Fibroblast of skin of scalp (primary cell): ENCODE results near the gene SIRPB1.
"Not testable (repeated sequence)": the region's sequence is repeated elsewhere in the genome, so short reads cannot be mapped to it uniquely, and the experiment has no call there.

Experiments used
- DNase-seq: peaks from one replicate; pipeline ENCODE4 v3.0.0-alpha.2; 2013

The SIRPB1 gene

DNA sequence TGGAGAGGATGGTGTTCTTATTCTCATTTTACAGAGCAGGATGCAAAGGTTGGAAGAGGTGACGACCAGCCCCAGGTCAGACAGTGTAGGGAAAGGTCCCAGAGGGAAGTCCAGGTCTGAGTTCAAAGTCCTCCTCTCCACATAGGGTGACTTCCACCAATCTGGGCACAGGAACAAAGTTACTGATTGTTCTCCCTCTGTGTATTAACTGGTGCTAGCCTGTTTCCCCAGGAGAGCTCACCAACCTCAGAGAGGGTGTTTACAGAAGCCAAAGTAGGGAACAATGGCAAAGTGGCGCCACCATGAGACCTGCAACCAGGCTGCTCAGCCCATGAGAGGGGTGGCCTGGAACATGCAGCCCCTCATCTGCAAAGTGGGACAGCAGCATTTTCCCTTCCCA, 16.8 kb upstream of the SIRPB1 start:
- DNase-seq = no peak

DNA sequence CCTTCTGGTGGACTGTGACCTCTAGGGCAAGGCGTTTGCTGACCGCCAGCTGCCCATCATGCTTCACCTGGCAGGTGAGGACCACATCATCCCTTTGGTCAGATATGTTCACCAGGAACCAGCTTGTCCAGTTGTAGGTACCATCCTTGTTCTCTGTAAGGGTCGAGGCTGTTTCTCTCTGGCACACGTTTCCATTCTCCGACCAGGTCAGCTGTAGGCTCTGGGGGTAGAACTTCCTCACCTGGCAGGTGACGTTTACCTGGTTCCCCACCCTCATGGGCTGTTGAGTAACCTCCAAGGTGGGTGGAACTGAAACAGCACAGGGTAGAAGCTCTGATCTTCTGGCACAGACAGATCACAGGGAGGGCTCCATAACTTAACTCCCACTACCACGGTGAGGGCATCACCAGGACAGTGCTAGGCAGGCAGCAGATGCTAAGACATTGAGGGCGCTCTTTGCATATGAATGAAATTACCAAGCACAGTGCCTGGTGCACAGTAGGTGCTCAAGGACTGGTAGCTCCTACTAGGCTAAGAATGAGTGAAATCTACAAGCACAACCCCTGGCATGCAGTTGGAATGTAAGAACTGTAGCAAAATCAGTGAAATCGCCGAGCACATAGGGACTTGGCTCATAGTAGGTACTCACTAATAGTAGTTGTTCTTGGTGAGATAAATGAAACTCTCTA, 15.6 kb upstream of the SIRPB1 start:
- no peak for DNase-seq

DNA sequence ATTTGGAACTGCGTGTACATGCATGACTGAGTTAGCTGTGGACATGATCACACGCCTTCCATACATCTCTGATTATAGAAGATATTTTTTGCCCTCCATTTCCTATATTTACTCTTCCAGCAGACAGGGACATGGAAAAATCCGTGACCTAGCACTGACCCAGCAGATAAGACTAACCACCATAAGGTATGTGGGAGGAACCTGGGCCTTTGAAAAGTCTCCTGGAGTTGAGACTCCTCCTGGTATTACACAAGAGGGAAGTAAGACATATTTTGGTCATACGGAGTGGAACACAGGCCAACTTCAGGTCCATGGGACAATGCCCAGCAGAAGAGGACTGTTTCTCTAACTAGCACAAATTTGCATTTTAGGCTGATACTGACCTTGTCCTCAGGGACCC, 13.7 kb upstream of the SIRPB1 start:
- no peak for DNase-seq

DNA sequence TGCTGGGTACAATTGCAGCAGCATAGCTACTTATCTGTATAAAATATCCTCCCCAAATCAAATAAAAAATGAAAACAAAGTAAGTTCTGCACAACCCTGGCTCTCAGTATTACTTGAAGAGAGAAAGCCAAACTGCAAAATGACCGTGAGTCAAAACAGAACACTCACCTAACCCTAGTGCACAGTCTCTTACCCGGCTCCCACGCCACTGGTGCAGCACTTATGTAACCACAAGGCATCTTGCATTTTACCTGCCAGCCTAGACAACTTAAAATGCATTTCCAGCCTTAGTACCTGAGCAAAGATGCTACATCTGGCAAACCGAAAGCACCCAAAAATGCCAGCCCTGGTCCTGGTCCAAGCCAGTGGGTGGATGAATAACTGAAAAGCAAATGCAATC, 12.4 kb upstream of the SIRPB1 start:
- DNase-seq = no peak

DNA sequence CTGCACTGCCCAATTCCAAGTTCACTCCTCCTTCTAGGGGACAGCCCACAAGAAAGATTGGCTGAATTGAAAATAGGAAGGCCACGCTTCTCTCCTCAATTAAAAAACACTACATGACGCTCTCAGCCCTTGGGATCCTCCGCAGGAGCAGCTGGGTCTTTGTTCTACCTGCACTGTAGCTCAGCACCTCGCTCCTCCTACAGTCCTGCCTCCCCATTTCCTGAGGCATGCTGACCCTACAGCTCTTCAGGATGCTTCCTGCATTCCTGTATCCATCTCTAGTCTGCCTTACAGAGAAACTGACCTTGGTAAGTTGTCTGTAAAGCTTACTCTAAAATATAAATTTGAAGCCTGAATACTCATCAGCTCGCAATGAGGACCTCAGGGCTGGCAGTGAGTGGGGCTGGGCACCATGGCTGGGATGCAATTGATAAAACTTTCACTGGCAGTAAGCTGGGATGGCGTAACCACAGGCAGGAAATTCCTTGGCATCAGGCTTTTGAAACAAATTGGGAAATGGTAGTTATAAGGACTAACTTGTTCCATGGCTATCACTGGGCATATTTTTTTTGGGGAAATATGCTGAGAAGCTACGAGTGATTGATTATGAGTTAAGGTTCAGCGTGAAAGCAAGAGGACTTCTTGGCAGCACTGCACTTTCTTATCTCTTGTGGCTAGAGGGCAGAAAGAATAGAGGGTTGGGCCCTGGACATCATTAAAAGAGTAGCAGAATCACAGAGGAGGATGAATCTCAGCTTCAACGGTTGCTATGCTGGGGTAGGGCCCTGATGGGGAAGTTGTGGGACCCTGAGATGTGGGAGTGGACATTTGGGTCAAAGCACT, 11.7 kb upstream of the SIRPB1 start:
- no peak for DNase-seq

DNA sequence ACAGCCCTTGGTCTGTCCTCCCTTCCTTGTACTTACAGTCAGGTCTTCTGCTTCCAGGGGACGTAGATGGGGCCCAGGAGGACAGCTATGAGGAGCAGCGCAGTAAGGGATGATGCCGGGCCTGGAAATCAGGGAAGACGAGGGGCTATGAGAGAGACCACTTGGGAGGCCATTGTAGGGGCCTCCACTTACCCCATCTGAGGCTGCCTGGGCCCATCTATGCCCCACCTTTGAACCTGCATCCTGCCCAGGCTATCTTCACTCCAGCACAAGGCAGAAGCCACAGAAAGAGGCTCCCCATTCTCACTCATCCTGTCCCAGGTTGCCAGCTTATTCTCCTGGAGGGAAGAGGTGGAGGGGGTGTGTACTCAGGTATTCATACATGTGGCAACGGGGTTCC, 10.4 kb upstream of the SIRPB1 start:
- DNase-seq = no peak

DNA sequence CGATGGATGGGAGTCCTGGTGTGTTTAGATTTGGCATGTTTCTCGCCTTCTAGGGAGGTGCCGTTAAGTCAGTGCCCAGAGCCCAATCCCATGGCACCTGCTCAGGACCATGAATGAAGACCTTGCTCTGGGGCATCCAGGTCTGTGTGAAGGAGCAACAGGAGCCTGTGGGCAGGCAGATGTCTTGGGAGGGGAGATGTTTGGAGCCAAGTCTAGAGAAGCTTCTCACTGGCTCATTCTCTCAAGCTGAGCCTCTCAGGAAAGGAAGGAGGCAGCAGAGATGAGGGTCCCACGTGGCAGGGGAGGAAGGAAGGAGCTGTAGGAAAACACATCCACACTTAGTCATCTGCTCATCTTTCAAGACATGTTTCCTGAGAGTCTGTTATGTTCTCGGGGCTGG, 9.5 kb upstream of the SIRPB1 start:
- DNase-seq = no peak

DNA sequence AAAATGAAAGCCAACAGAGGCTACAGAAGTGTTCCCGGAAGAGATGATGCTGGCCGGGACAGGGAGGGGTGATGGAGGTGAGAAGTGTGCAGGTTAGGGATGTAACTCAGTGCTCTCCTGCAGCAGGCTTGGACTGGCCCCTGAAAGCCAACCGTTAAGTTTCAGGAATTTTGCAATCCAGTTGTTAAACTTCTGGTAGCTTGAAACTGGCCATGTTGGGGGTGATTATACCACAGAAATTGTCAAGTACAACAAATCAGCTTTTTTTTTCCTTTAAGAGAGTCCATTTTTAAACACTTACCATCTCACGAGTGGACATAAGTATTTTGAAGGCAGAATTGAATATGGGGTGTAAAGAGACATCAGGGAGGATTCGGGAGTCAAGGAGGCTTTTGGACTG, 8.8 kb upstream of the SIRPB1 start:
- no peak for DNase-seq

DNA sequence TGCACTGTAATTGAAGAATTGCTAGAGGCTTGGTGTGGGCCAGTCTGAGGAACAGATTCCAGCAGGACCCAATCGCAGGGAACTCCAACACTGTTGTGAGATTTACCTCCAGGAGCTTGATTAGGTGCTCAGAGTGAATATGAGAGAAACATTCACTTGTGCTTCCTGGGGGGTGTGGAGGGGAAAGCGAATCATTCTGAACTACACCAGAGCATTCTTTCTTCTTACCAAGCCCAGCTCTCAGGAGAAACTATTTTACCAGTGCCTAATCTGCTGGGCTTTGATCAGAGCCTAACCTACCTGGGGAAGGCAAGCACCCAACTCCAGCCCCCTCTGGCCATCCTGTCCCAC, 7.4 kb upstream of the SIRPB1 start:
- DNase-seq = no peak

DNA sequence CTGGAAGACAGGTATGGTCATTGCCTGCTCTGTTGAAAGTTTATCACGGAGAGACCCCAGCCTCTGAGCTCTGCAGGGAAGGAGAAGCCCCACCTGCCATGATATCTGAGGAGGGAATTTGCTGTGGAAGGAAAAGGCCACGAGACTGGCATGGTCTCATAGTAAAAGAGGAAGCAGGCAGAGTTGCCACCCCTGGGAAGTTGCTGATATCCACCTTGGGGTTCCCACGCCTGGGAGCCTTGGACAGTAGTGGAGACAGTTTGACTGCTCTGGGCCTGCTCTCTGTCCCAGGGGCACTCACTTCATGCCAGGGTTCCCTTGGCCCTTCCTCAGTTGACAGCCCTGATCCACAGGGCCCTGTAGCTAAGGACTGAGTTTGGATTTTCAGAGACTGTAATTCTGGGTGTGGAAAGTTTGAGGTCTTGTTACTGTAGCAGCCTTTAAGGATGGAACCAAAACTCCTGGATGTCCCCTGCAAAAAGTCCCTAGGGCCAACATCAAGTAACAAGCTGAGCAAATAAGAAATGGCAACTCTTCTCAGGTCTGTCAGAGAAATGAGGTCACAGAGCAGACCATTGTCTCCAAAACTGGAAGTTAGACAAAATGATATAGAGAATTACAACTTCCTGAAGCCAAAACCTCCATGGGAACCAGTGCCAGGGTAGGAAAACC, 6.9 kb upstream of the SIRPB1 start:
- DNase-seq = no peak

DNA sequence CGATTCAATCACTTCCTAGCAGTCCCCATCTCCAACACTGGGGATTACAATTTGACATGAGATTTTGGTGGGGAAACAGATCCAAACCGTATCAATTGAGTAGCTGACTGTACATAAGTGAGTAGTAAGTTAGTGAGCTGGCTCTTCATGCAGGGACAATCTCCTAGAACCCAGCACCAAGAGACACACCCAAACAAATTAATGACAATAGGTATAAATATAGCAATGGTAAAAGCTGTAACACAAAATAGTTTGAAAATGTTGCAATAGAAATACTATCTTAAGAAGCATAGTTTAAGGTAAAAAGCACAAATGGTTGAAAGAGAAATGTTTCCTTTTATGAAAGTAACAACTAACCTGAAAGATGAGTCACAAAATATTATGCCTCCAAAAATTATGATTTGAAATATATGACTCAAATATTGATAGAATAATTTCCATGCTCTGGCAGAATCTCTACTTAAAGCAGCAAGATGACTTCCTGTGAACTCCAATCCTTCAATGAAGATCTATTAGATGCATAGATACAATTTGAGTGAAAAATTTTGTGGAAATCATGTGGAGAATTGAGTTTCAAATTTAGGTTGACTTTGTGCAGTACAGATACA, 5.4 kb upstream of the SIRPB1 start:
- DNase-seq = no peak

DNA sequence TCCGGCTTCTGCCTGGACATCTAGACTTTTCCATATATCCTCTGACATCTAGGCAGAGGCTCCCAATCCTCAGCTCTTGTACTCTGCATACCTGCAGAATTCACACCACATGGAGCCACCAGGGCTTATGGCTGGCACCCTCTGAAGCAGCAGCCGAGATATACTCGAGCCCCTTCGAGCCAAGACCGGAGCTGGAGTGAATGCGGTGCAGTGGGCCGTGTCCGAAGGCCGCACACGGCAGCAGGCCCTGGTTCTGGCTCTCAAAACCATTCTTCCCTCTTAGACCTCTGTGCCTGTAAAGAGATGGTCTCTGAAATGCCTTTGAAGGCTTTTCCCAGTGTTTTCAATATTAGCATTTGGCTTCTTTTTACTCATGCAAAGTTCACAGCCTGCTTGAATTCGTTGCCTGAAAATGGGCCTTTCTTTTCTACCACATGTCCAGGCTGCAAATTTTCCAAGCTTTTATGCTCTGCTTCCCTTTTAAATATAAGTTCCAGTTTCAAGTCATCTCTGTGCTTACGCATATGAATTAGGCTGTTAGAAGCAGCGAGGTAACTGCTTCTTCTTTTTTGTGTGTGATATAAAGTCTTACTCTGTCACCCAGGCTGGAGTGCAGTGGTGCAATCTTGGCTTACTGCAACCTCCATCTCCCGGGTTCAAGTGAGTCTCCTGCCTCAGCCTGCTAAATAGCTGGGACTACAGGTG, 3.8 kb upstream of the SIRPB1 start:
- no peak for DNase-seq

DNA sequence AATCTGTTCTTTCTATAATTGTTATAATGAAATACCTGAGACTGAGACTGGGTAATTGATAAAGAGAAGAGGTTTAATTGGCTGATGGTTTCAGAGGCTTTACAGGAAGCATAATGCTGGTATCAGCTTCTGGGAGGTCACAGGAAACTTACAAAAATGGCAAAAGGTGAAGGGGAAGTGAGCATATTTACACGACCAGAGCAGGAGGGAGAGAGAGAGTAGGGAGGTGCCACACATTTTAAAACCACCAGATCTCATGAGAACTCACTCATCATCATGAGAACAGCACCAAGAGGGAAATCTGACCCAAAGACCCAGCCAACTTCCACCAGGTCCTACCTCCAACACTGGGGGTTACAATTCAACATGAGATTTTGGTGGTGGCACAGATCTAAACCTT, 2.6 kb upstream of the SIRPB1 start:
- DNase-seq = no peak

DNA sequence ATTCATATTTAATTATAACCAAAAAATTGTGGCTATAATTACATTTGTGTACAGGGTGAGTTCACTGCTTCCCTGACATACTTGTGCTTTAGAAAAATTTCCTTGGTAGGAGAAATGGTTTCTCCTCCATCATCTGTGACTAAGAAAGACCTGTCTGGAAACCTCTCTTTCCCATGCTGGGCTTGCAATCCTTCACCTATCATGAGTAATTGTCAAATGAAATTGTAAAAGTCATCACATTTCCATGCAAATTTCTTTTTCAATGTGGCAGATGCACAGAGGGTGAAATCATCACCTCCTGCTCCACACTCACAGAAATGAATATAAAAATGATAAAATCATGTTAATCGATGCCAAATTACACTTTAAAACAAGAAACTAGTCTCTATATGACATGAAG, 1.5 kb upstream of the SIRPB1 start:
- DNase-seq = no peak

DNA sequence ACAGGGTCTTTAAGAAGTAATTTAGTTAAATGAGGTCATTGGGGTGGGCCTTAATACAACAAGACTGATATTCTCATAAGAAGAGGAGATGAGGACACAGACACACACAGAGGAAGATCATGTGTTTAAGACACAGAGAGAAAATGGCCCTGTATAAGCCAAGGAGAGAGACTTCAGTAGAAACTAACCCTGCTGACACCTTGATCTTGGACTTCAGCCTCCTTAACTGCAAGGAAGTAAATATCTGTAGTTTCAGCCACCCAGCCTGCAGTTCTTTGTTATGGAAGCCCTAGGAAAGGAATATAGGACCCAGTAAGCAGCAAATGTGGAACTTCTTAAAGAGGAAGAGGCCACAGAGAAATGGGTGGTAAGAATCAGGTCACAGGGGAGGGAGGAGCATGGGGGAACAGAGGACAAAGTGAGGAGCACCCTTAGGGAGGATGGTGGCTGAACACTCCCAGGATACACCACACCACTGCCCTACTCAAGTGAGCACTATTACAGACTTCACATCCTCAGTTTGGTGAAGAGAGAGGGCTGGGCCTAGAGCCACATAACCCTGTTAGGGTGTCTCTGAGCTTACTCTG, 762 bp downstream of the SIRPB1 start:
- no peak for DNase-seq

DNA sequence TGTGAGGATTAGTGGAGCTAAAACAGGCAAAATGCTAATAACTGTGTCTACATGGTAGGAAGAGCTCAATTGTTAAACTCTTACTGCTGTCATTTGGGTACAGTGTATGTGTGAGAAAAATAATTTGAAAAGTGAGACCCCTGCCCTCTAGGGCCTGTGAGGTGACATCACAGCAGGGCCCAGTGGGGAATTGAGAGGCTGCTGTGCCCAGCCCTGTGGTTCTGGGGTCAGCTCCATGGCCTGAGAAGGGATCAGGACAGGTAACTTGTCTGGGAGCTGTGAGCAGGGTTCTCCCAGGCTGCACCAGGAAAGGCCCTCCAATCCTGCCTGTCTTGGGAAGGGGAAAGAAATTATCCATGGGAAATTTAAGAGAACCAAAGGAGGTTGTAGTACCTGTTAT, 1.3 kb downstream of the SIRPB1 start:
- DNase-seq = no peak

DNA sequence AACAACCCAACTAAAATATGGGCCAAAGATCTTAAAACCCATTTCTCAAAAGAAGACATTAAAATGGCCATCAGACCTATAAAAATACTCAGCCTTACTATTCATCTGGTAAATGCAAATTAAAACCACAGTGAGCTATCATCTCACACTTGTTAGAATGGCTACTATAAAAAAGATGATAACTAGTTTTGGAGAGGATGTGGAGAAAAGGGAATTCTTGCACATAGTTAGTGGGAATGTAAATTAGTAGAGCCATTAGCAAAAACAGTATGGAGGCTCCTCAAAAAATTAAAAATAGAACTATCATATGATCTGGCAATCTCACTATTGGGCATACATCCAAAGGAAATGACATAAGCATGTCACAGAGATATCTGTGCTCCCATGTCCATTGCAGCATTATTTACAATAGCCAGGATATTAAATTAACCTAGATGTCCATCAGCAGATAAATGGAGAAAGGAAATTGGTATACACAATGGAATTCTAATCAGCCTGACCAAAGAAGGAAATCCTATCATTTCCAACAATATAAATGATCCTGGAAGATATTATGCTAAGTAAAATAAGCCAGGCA, 2.9 kb downstream of the SIRPB1 start:
- no peak for DNase-seq

DNA sequence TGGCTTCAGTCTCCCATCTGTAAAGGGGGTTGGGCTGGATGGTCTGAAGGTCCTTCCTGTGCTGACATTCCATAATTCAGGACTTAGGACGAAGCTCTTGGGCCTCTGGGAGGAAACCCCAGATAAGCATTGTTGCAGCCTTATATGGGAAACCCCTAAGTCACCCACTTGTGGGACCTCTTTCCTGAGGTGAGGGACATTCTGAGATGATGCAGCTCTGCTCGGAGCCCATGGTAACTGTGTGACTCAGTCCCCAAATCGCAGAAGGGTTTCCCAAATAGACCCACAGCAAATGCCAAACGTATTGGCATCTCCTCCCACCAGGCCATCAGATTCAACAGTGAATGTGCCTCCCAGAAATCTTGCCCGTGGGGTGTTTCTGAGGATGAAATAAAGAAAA, 9.4 kb downstream of the SIRPB1 start:
- not testable (repeated sequence) for DNase-seq

DNA sequence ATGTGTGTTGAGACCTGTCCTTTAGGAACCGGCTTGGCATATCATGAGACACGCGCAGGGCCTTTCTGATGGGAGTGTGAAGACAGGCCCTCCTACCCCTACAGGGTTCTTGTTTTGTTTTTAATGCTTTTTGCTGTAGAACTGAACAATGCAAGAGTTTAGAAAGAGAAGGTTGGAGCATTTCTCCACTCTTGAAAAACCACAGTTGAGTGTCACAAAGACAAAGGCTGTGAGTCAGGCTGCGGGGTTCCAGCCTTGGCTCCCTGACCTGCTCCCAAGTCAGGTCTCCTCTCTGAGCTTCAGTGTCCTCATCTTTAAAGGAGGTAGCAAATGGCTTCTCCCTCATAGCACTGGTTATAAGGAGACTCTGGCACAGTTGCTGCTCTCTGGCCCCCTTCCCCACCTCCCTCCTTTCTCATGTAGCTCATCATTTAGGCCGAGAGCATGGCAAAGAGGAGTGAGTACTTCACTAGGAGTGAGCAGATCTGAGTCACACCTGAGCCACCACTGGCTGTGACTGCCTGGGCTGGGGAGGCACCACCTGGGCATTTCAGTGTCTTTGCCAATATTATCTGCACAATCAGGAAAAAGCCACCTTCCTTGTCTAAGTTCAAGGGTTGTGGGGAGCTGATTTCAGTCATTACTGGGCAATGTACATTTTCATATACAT, 11.0 kb downstream of the SIRPB1 start:
- DNase-seq = not testable (repeated sequence)

DNA sequence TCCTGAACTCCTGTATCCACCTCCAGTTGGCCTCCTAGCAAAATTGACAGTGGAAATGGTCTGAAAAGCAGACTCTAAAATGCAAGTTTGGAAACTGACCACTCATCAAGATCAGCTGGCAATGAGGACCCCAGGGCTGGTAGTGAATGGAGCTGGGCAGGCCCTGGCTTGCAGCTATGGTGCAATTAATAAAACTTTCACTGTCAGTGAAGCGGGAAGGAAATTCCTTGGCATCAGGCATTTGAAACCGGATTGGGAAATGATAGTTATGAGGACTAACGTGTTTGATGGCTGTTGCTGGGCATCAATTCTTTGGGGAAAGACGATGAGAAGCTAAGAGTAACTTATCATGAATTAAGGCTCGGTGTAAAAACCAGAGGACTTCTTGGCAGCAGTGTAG, 19.1 kb downstream of the SIRPB1 start:
- DNase-seq = no peak

DNA sequence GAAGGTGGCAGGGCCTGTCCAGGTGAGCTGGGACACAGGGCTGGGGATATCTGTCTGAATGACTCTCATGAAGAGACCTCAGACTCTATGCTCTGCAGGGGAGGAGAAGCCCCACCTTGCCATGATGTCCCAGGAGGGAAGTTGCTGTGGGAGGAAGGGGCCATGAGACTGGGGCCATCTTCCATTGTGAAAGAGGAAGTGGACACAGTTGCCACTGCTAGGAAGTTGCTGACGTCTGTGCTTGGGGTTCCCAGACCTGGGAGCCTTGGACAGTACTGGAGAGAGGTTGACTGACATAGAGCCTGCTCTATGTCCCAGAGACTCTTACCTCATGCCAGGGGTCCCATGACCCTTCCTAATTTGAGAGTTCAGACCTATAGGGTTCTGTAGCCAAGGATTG, 24.5 kb downstream of the SIRPB1 start:
- DNase-seq = no peak
